ENCODE results near the gene FAM200B. TPM values are rescaled to one million over a fixed set of nuclear protein-coding genes. Genes with fewer than 3 reads are reported as not detected.

Gene FAM200B
- polyA plus RNA-seq, 1 of the 3 experiments (the other 2 are of a cell fraction): 46.3 TPM

GRCh38 chr4:15658781-15659180, 22.8 kb upstream of the FAM200B start:
- Histone ChIP-seq H3K79me2 (ENCODE audit: insufficient read depth) (peaks cover 14% of the 10 kb centered on the region), H2AFZ (ENCODE audit: low read depth) (no peak overlapping the region), H3K9ac (no peak overlapping the region), H3K36me3 (replicated peaks in 1 of 2; ENCODE audit: control insufficient read depth in 1 of 2, insufficient read depth in 2 of 2, low read length in 1 of 2) (peaks cover 6 to 7% of the 10 kb centered on the region in 2 experiments), H3K27ac (ENCODE audit: low read depth in 2 of 2, low read length in 1 of 2) (no peak overlapping the region), H3K4me3 (ENCODE audit: low read depth in 2 of 2, low read length in 1 of 2) (no peak overlapping the region), H4K20me1 (ENCODE audit: insufficient read depth) (no peaks in the 10 kb centered on the region), H3K4me1 (ENCODE audit: control insufficient read depth in 1 of 2, insufficient read depth in 2 of 2, low read depth in 1 of 2, low read length in 1 of 2) (peaks cover 0 to 7% of the 10 kb centered on the region in 2 experiments; a peak in 2 of 4 replicates), H3K27me3 (ENCODE audit: insufficient read depth) (no peaks in the 10 kb centered on the region), H3K9me2 (no peaks in the 10 kb centered on the region), H3F3A (replicated peaks; ENCODE audit: insufficient read depth) (peaks cover 25% of the 10 kb centered on the region), H3K4me2 (no peak overlapping the region), H3K9me3 (no peaks in the 10 kb centered on the region)
- ChIA-PET CTCF (interaction anchor here (1.3 kb wide), 1 partner anchor 202 kb away, joined by 3 read pairs; no protein-coding TSS in a partner anchor), POLR2A (no interaction called here)
- TF ChIP-seq JUND (IDR thresholded peaks at IDR 0.05): no peak
- no peak for TF ChIP-seq MAX (IDR thresholded peaks at IDR 0.05; ENCODE audit: low read depth)
- no peak for TF ChIP-seq CHD2 (IDR thresholded peaks at IDR 0.05; ENCODE audit: low read length, partially characterized antibody)
- TF ChIP-seq TEAD4 (IDR thresholded peaks at IDR 0.05; ENCODE audit: borderline replicate concordance, insufficient read depth): no peak
- TF ChIP-seq CTCF (IDR thresholded peaks at IDR 0.05): no peak
- no peak for TF ChIP-seq SIN3A (IDR thresholded peaks at IDR 0.05; ENCODE audit: borderline replicate concordance, low read depth, low read length)
- TF ChIP-seq SMC3 (IDR thresholded peaks at IDR 0.05; ENCODE audit: low read depth, low read length): no peak
- no peak for TF ChIP-seq RCOR1 (IDR thresholded peaks at IDR 0.05; ENCODE audit: low read length)
- no peak for TF ChIP-seq EZH2phosphoT487 (IDR thresholded peaks at IDR 0.05; ENCODE audit: borderline replicate concordance, low read depth)
- TF ChIP-seq RFX5 (IDR thresholded peaks at IDR 0.05; ENCODE audit: low read length): no peak
- WGBS (ENCODE audit: low lambda C conversion rate): 96% methylated on average over 2 of the region's 2 CpGs
- no peak for DNase-seq

GRCh38 chr4:15659768-15660570, 21.7 kb upstream of the FAM200B start:
- no peak for TF ChIP-seq FOXJ3 (CRISPR knock-in tag; IDR thresholded peaks at IDR 0.05)
- TF ChIP-seq RXRA (IDR thresholded peaks at IDR 0.05; ENCODE audit: borderline replicate concordance, low read depth): no peak
- no peak for TF ChIP-seq TEAD4 (IDR thresholded peaks at IDR 0.05; ENCODE audit: borderline replicate concordance, insufficient read depth)
- no peak for TF ChIP-seq MXI1 (IDR thresholded peaks at IDR 0.05; ENCODE audit: low read depth, low read length)
- TF ChIP-seq USF2 (IDR thresholded peaks at IDR 0.05; ENCODE audit: borderline replicate concordance, low read depth, low read length): no peak
- TF ChIP-seq EP300 (IDR thresholded peaks at IDR 0.05; ENCODE audit: borderline replicate concordance in 1 of 2, low read depth in 1 of 2, low read length in 1 of 2): no peak
- no peak for TF ChIP-seq GATA2 (CRISPR knock-in tag; IDR thresholded peaks at IDR 0.05)
- no peak for TF ChIP-seq ELF1 (IDR thresholded peaks at IDR 0.05)
- no peak for TF ChIP-seq RFX5 (IDR thresholded peaks at IDR 0.05; ENCODE audit: low read length)
- H3F3A ChIP-seq (replicated peaks; ENCODE audit: insufficient read depth): peaks cover 21% of the 10 kb centered on the region
- H3K27ac ChIP-seq (ENCODE audit: low read depth in 2 of 2, low read length in 1 of 2): no peak overlapping the region
- H3K9me2 ChIP-seq: no peaks in the 10 kb centered on the region
- H3K9ac ChIP-seq: no peak overlapping the region
- POLR2A ChIA-PET: no interaction called here
- CTCF ChIA-PET: interaction anchor here (1.3 kb wide), 1 partner anchor 203 kb away, joined by 3 read pairs; no protein-coding TSS in a partner anchor
- H3K9me3 ChIP-seq: no peaks in the 10 kb centered on the region
- H3K27me3 ChIP-seq (ENCODE audit: insufficient read depth): no peaks in the 10 kb centered on the region
- H3K79me2 ChIP-seq (ENCODE audit: insufficient read depth): peaks cover 13% of the 10 kb centered on the region; the same call in 1 of the 2 replicates
- H3K4me1 ChIP-seq (ENCODE audit: control insufficient read depth in 1 of 2, insufficient read depth in 2 of 2, low read depth in 1 of 2, low read length in 1 of 2): peaks cover 0 to 7% of the 10 kb centered on the region in 2 experiments; a peak in 1 of 4 replicates
- no peak overlapping the region for H2AFZ ChIP-seq (ENCODE audit: low read depth)
- H3K36me3 ChIP-seq (replicated peaks in 1 of 2; ENCODE audit: control insufficient read depth in 1 of 2, insufficient read depth in 2 of 2, low read length in 1 of 2): peaks cover 6 to 7% of the 10 kb centered on the region in 2 experiments
- H3K4me2 ChIP-seq: no peak overlapping the region
- no peaks in the 10 kb centered on the region for H4K20me1 ChIP-seq (ENCODE audit: insufficient read depth)
- no peak overlapping the region for H3K4me3 ChIP-seq (ENCODE audit: low read depth in 2 of 2, low read length in 1 of 2)
- 96% methylated on average over 5 of the region's 5 CpGs for WGBS (ENCODE audit: low lambda C conversion rate)
- no peak for DNase-seq
